Measurements from ENCODE around the gene IGF2BP1.

IGF2BP1 gene

GRCh38 chr17:49104511-49105074 is 107.4 kb downstream of the IGF2BP1 start:
- DNase-seq = no peak
